Astrocyte of the cerebellum (primary cell): ENCODE data around the gene PSMD9.

Source experiments
- DNase-seq: peaks from one replicate; pipeline ENCODE4 v3.0.0-alpha.2; 2011; ENCODE audit warnings: low read depth
- H3K4me3 ChIP-seq: 2 replicates; pipeline ENCODE4 v1.5.1; 2011; ENCODE audit warnings: mild to moderate bottlenecking, low read depth, low read length, moderate library complexity
- CTCF ChIP-seq: IDR thresholded peaks from 2 replicates; pipeline ENCODE4 v1.5.1; 2012; ENCODE audit warnings: low read length, low read depth, moderate library complexity, mild to moderate bottlenecking; ENCODE audit errors: missing control alignments
- in situ Hi-C: cut with HindIII; loops from 2 replicates; pipeline ENCODE4 v1.10.0; 2017; ENCODE audit warnings: low sequenced_read_pairs

Gene PSMD9

GRCh38 chr12:121953117-121953692 is 64.6 kb downstream of the PSMD9 start:
- no peak for DNase-seq
- no peak for TF ChIP-seq CTCF
- in situ Hi-C loops: no loop called here
- no peak overlapping the region for H3K4me3 ChIP-seq

- H3K4me3 ChIP-seq: no peak overlapping the region
- in situ Hi-C loops: no loop called here
- DNase-seq: no peak
- no peak for TF ChIP-seq CTCF
These were observed 65.1 kb downstream of the PSMD9 start for GRCh38 chr12:121953695-121954094.

GRCh38 chr12:121955258-121956237 is 67.0 kb downstream of the PSMD9 start:
- TF ChIP-seq CTCF: peak; percentile 69
- no peak for DNase-seq
- in situ Hi-C loops: no loop called here
- H3K4me3 ChIP-seq: no peak overlapping the region

GRCh38 chr12:121957861-121958515 is 69.4 kb downstream of the PSMD9 start:
- no peak for TF ChIP-seq CTCF
- no peak overlapping the region for H3K4me3 ChIP-seq
- in situ Hi-C loops: no loop called here
- DNase-seq: no peak

- in situ Hi-C loops: no loop called here
- TF ChIP-seq CTCF: no peak
- no peak overlapping the region for H3K4me3 ChIP-seq
- no peak for DNase-seq
These were observed 70.1 kb downstream of the PSMD9 start for GRCh38 chr12:121958541-121959240.

- no peak for TF ChIP-seq CTCF
- no peak overlapping the region for H3K4me3 ChIP-seq
- no peak for DNase-seq
- in situ Hi-C loops: loop anchor here (5.0 kb wide), 1 partner anchor 37 kb away; no protein-coding TSS in a partner anchor
These were observed 72.0 kb downstream of the PSMD9 start for GRCh38 chr12:121960541-121960940.
